WTC11 (cell line): ENCODE measurements around the gene DDX25.

Experiments
- ATF3 ChIP-seq: sonication (generic); formaldehyde crosslinking; conservative IDR thresholded peaks from 2 replicates; pipeline ENCODE4 v1.8.1; 2022; ENCODE audit warnings: mild to moderate bottlenecking, missing genetic modification reagents
- CTCF ChIP-seq: fragments of 200-600 bp; IDR thresholded peaks from 2 replicates; pipeline ENCODE4 v1.8.0; 2022; ENCODE audit warnings: antibody characterized with exemption
- E2F4 ChIP-seq: sonication (generic); formaldehyde crosslinking; IDR thresholded peaks from 2 replicates; pipeline ENCODE4 v1.8.1; 2022; ENCODE audit warnings: low read depth, mild to moderate bottlenecking, moderate library complexity, missing genetic modification reagents, borderline replicate concordance
- MYBL2 ChIP-seq: sonication (generic); formaldehyde crosslinking; IDR thresholded peaks from 2 replicates; pipeline ENCODE4 v1.8.1; 2023; ENCODE audit warnings: mild to moderate bottlenecking, moderate library complexity, missing genetic modification reagents

GRCh38 chr11:125950696-125951651 lies 46.7 kb downstream of the DDX25 start:
- no peak for TF ChIP-seq CTCF
- TF ChIP-seq ATF3 (CRISPR knock-in tag): no peak
- TF ChIP-seq E2F4 (CRISPR knock-in tag): no peak
- no peak for TF ChIP-seq MYBL2
